Tibial artery (tissue), 4 donors: ENCODE data around the gene COMMD9.

Experiments
- DNase-seq, 2 donors: peaks; one replicate each; pipeline ENCODE4 v3.0.0-alpha.2; 2019
- H3K27ac ChIP-seq, 2 donors: fragments of 200-600 bp; sonication (generic) in 1 of 2; 1 replicate in 1 of 2; 2 replicates in 1 of 2; pipeline ENCODE4 v1.5.1; 2018 to 2019; ENCODE audit warnings: mild to moderate bottlenecking in 1 of 2
- H3K27me3 ChIP-seq, 2 donors: fragments of 200-600 bp; sonication (generic) in 1 of 2; one replicate each; pipeline versions ENCODE4 v1.5.1 to v1.6.0; 2016 to 2019
- H3K36me3 ChIP-seq, 3 donors: fragments of 200-600 bp; sonication (generic) in 2 of 3; one replicate each; pipeline ENCODE4 v1.5.1; 2016 to 2019; ENCODE audit warnings: mild to moderate bottlenecking in 2 of 3
- H3K4me1 ChIP-seq, 4 donors: fragments of 200-600 bp; sonication (generic) in 2 of 4; 1 replicate in 3 of 4; 2 replicates in 1 of 4; pipeline ENCODE4 v1.5.1; 2016 to 2019
- H3K4me3 ChIP-seq, 2 donors: fragments of 200-600 bp; sonication (generic) in 1 of 2; 1 replicate in 1 of 2; 2 replicates in 1 of 2; pipeline ENCODE4 v1.5.1; 2018 to 2019; ENCODE audit warnings: mild to moderate bottlenecking in 2 of 2
- H3K9me3 ChIP-seq, 3 donors: fragments of 200-600 bp; sonication (generic) in 1 of 3; one replicate each; pipeline ENCODE4 v1.5.1; 2016 to 2019
- intact Hi-C: fragments of 100-400 bp; cut with DNase I; formaldehyde crosslinking; loops from one replicate; pipeline ENCODE4 v1.15.0; 2023; ENCODE audit warnings: low total_unique reads
- TF ChIP-seq, protein P1 (sequence below), 2 experiments: fragments of 200-600 bp in 1 of 2; fragments of 450-650 bp in 1 of 2; IDR thresholded peaks; one replicate each; pipeline ENCODE4 v1.5.1; 2017 to 2019; ENCODE audit warnings: antibody characterized with exemption in 2 of 2, mild to moderate bottlenecking in 1 of 2, moderate library complexity in 1 of 2

COMMD9 gene

DNA sequence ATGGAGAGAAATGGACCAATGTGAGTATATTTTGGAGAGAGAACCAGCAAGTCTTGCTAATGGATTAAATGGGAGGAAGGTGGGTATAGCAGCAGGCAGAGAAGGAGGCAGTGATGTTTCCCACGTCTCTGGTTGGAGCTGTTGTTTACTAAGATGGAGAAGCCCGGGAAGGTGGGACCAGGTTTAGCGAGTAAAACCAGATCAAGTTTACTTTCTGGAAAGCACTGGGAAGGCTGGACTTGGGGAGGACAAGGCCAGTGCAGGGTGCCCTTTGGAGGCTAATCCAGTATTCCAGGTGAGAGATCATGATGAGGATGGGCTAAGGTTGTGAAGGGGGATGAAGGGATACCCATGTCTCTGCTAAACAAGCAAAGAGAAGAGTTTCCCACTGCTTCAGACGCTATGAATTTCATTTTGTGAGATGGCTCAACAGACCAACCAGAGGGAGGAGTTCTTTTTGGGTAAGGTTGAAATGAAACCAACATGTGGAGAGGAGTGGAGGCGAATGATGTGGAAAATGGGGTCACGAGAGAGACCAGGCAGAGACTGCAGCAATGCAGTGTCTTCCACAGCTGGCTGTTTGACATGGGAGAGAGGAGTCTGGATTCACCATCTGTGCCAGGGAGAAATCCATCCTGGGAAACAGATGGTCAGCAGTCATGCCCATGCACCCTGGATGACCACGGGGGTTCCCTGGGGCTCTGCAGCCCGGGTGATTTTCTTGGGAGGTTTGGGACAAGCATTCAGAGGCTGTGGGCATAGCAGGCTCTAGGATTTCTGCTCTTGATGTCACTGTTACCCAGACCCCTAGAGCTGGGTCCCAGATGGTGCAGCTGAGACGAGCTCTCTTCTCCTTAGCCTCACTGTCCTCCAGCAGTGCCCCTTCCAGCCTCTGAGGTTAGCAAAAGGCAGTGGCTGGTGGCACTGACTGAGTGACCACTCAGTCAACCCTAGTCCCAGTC is 24.9 kb downstream of the COMMD9 start:
- H3K27me3 ChIP-seq = peaks cover 0 to 3% of the 10 kb centered on the region in 2 donors
- DNase-seq = no peak
- H3K36me3 ChIP-seq = peaks cover 0 to under 1% (median 0%) of the 10 kb centered on the region in 3 donors
- H3K9me3 ChIP-seq = no peaks in the 10 kb centered on the region
- TF ChIP-seq, protein P1, sequence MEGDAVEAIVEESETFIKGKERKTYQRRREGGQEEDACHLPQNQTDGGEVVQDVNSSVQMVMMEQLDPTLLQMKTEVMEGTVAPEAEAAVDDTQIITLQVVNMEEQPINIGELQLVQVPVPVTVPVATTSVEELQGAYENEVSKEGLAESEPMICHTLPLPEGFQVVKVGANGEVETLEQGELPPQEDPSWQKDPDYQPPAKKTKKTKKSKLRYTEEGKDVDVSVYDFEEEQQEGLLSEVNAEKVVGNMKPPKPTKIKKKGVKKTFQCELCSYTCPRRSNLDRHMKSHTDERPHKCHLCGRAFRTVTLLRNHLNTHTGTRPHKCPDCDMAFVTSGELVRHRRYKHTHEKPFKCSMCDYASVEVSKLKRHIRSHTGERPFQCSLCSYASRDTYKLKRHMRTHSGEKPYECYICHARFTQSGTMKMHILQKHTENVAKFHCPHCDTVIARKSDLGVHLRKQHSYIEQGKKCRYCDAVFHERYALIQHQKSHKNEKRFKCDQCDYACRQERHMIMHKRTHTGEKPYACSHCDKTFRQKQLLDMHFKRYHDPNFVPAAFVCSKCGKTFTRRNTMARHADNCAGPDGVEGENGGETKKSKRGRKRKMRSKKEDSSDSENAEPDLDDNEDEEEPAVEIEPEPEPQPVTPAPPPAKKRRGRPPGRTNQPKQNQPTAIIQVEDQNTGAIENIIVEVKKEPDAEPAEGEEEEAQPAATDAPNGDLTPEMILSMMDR (IDR thresholded peaks at IDR 0.05) = no peak
- no peak overlapping the region for H3K4me3 ChIP-seq
- intact Hi-C loops = loop anchor here (5.0 to 10.0 kb wide), 2 partner anchors 647 to 1349 kb away; partner anchors contain the start of genes APIP, FJX1 and PDHX
- peaks cover 0 to 3% (median 0%) of the 10 kb centered on the region in 4 donors for H3K4me1 ChIP-seq
- H3K27ac ChIP-seq = no peak overlapping the region

DNA sequence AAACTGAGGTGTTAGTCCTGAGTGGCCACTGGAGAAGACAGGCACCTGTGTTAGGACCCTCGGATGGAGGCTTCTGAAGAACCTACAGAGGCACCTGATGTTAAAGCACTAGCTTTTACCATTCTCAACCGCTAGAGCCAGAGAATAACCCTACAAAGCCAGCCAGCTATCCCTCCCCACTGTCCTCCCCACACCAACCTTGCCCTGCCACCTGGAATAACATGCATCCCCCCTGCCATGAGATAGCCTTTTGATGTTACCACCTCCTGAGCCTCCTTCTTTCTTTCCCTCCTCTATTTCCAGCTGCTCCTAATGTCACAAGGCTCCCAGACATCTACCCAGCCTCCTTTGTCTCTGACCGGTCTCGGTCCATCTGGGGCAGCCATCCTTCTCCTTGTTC is 28.1 kb downstream of the COMMD9 start:
- Histone ChIP-seq H3K36me3 (no peaks in the 10 kb centered on the region), H3K27ac (no peak overlapping the region), H3K27me3 (peaks cover 0 to 7% of the 10 kb centered on the region in 2 donors), H3K4me1 (peaks cover 0 to 3% (median 0%) of the 10 kb centered on the region in 4 donors), H3K9me3 (peaks cover 0 to 4% (median 0%) of the 10 kb centered on the region in 3 donors), H3K4me3 (no peak overlapping the region)
- intact Hi-C loops = loop anchor here (5.0 to 10.0 kb wide), 2 partner anchors 644 to 1346 kb away; partner anchors contain the start of genes APIP, FJX1 and PDHX
- no peak for DNase-seq
- TF ChIP-seq, protein P1 (IDR thresholded peaks at IDR 0.05) = no peak

DNA sequence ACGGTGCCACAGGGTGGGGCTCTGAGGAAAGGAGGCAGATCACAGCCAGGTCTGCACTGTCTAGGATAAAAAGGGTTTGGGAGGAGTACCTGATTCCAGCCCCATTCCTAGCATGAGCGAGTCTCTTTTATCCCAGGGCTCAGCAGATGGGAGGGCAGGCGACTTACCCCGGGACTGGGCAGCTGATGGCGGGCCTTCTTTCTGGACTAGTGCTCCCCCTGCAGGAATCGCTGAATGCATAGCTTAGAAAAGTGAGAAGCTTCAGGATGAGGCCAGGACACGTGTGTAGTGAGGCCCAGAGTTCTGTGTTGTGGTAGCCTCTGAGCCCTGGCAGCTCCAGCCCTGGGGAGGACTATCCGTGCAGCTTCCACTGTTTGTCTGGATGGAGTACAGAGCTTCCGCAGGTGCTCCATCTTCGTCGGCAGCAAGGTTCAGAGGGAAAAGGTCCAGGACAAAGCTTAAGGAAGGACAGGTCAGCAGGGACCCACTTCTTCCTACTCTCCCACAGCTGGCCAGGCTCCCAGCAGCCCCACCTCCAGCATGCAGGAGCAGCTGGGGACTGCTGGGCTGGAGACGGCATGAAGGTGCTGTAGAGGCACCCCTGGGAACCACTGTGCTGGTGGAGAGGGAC is 30.4 kb downstream of the COMMD9 start:
- no peaks in the 10 kb centered on the region for H3K36me3 ChIP-seq
- peak; percentile 51 to 73 for DNase-seq
- H3K4me3 ChIP-seq = no peak overlapping the region
- H3K27ac ChIP-seq = no peak overlapping the region
- peaks cover 0 to 5% (median 0%) of the 10 kb centered on the region in 3 donors for H3K9me3 ChIP-seq
- no peaks in the 10 kb centered on the region for H3K4me1 ChIP-seq
- intact Hi-C loops = no loop called here
- H3K27me3 ChIP-seq = peaks cover 0 to 7% of the 10 kb centered on the region in 2 donors
- TF ChIP-seq, protein P1 (IDR thresholded peaks at IDR 0.05) = peak; percentile 43 to 53

DNA sequence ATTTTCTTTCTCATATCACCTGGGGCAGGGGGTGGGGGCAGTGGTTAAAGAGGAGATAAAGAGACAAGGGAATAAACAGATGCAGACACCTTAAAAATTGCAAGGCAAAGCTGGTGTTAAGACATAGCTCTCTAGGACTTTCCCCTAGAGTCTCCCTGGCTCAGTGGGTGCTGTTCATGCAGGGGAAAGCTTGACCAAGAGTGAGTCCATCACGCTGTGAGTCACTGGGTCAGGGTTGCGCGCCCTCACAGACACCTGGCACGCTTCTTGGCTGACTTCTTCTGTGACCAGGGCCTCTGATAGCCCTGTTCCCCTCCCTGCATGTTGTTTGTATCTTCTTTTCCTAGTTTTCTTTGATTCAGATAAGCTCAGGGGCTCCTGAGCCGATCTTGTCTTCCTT is 31.9 kb downstream of the COMMD9 start:
- Histone ChIP-seq H3K4me3 (no peak overlapping the region), H3K27ac (no peak overlapping the region), H3K36me3 (no peaks in the 10 kb centered on the region), H3K9me3 (peaks cover 0 to 5% (median 0%) of the 10 kb centered on the region in 3 donors), H3K27me3 (peaks cover 0 to 7% of the 10 kb centered on the region in 2 donors), H3K4me1 (no peaks in the 10 kb centered on the region)
- no peak for DNase-seq
- TF ChIP-seq, protein P1 (IDR thresholded peaks at IDR 0.05) = no peak
- intact Hi-C loops = no loop called here

DNA sequence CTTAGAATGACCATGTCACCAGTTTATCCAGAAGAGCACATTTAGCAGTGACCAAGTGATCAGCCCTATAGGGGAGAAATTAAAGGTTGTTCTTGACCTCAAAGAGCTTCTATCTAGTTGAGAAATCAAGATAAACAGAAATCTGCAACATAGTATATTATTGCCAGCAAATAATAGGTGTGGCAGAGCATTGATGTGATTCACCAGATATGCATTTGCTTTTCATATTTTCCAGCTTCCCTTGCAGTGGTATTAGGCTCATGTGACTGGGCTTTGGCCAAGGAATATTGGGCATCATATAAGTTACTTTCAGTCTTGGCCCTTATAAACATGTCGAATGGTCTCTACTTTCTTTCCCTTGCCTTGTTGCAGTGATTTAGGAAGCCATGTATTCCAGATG is 34.5 kb downstream of the COMMD9 start:
- Histone ChIP-seq H3K4me1 (no peaks in the 10 kb centered on the region), H3K36me3 (no peaks in the 10 kb centered on the region), H3K27ac (no peak overlapping the region), H3K9me3 (peaks cover 0 to 5% (median 0%) of the 10 kb centered on the region in 3 donors), H3K27me3 (peaks cover 0 to 3% of the 10 kb centered on the region in 2 donors), H3K4me3 (no peak overlapping the region)
- intact Hi-C loops = no loop called here
- no peak for DNase-seq
- TF ChIP-seq, protein P1 (IDR thresholded peaks at IDR 0.05) = no peak
